ENCODE measurements around the gene CMTM8. TPM values are rescaled to one million over a fixed set of nuclear protein-coding genes. Genes with fewer than 3 reads are reported as not detected.
"Not testable (repeated sequence)": the region's sequence is repeated elsewhere in the genome, so short reads cannot be mapped to it uniquely, and the experiment has no call there.

The CMTM8 gene
- total and polyA plus RNA-seq, 2 of the 8 experiments (the other 6 are each of a cell fraction or from before 2014, with no cell fraction given): 10.5 to 22.4 TPM

DNA sequence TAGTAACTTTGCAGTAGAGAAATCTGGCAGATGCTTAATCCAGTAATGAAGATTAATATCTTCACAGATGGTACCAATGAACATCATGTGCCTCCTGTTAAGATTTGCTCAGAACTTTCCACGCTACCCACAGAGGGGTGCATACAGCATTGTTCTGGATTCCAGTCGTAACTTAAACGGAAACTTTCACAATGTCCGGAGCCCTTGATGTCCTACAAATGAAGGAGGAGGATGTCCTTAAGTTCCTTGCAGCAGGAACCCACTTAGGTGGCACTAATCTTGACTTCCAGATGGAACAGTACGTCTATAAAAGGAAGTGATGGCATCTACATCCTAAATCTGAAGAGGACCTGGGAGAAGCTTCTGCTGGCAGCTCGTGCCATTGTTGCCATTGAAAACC, 47.9 kb upstream of the CMTM8 start:
- H3K4me3 ChIP-seq (ENCODE audit: extremely low read depth in 1 of 4, insufficient read depth in 2 of 4, low read depth in 3 of 4, low read length in 4 of 4); H3K27me3 ChIP-seq (replicated peaks in 1 of 4; ENCODE audit: control insufficient read depth in 3 of 4, extremely low read depth in 1 of 4, insufficient read depth in 3 of 4, low read length in 3 of 4); H3K79me2 ChIP-seq (ENCODE audit: control insufficient read depth in 1 of 2, insufficient read depth in 2 of 2, low read length in 2 of 2); POLR2A ChIA-PET (ENCODE audit: partially characterized antibody); H3K4ac ChIP-seq (replicated peaks; ENCODE audit: insufficient read length, low read depth, low read length); H2BK12ac ChIP-seq (ENCODE audit: low read depth, low read length); H2BK15ac ChIP-seq (ENCODE audit: low read length); H3K4me2 ChIP-seq (ENCODE audit: insufficient read depth in 1 of 2, low read depth in 2 of 2, low read length in 2 of 2); FAIRE-seq; H2AFZ ChIP-seq (ENCODE audit: low read length); H3K18ac ChIP-seq (ENCODE audit: extremely low read depth, low read length); H4K20me1 ChIP-seq (replicated peaks in 1 of 2; ENCODE audit: control insufficient read depth in 1 of 2, insufficient read depth in 2 of 2, low read length in 2 of 2); H4K91ac ChIP-seq (replicated peaks; ENCODE audit: insufficient read length, low read length); H3K27ac ChIP-seq (ENCODE audit: low read depth, low read length); H3K9me3 ChIP-seq (ENCODE audit: insufficient read depth in 2 of 2, low read depth in 1 of 2, low read length in 1 of 2); DNase-seq (ENCODE audit: low read depth in 1 of 2, low spot score in 2 of 2); H3K23ac ChIP-seq (ENCODE audit: insufficient read length); H3K14ac ChIP-seq (ENCODE audit: insufficient read length); H3K79me1 ChIP-seq (ENCODE audit: low read depth, low read length); H3K4me1 ChIP-seq (replicated peaks in 1 of 4; ENCODE audit: control insufficient read depth in 3 of 4, insufficient read depth in 4 of 4, low read length in 3 of 4); H3K36me3 ChIP-seq (ENCODE audit: control insufficient read depth in 2 of 4, insufficient read depth in 4 of 4, low read length in 3 of 4); H2BK5ac ChIP-seq (ENCODE audit: low read depth, low read length); H2BK20ac ChIP-seq (ENCODE audit: low read length); H4K5ac ChIP-seq (ENCODE audit: insufficient read length, low read depth, low read length); H2AK5ac ChIP-seq (ENCODE audit: low read depth, low read length); H3K9ac ChIP-seq (replicated peaks in 1 of 4; ENCODE audit: extremely low read depth in 1 of 4, low read depth in 3 of 4, low read length in 3 of 4); H3K23me2 ChIP-seq (ENCODE audit: low read depth, low read length); H3K56ac ChIP-seq (replicated peaks; ENCODE audit: insufficient read length, low read depth, low read length); H2BK120ac ChIP-seq (replicated peaks; ENCODE audit: low read depth, low read length); H4K8ac ChIP-seq (ENCODE audit: extremely low read depth, insufficient read depth, low read length): not testable (repeated sequence)
- WGBS, 2 experiments (ENCODE audit: extremely low coverage in 1 of 2, insufficient coverage in 1 of 2, insufficient read length in 1 of 2, insufficient replicate concordance in 2 of 2, low coverage in 1 of 2, low lambda C conversion rate in 2 of 2, missing lambda C conversion rate in 1 of 2): 94% methylated on average over 6 of the region's 6 CpGs; no CpG with 5 or more reads in 1 of the 2 experiments
- CTCF ChIA-PET (ENCODE audit: partially characterized antibody): interaction anchor here (1.1 to 1.3 kb wide), 3 partner anchors 46 to 207 kb away, joined by 3 read pairs; no protein-coding TSS in a partner anchor
